ENCODE results near the gene CDCA4.

CDCA4 gene

DNA sequence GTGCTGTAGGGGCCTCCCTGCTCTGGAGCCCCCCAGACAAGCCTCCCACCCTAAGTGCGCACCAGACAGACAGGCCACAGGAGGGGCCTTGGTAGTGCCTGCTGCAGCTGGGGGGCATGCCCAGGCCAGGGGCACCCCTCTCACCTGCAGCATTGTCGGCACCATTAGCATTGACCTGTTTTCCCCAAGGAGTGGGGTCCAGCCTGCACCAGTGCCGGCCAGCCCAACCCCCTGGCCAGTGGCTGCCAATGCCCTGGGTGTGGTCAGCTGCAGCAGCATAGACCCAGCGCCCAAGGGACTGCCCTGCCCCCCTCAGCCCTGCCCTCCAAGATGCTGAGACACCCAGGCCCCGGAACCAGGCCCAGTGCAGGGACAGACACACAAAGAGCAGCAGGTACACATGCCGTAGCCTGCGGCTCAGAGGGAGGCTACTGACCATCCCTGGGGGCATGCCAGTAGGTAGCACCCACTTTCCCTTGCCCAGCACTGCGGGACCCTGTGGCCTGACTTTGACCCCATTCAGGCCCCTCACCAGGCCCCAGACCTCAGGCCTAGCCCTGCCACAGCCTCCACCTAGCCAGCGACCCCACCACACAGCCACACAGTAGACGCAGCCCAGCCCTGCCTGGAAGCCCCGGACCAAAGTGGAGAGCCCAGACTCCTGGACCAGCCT, 43.7 kb downstream of the CDCA4 start:
- TF ChIP-seq, protein P1, sequence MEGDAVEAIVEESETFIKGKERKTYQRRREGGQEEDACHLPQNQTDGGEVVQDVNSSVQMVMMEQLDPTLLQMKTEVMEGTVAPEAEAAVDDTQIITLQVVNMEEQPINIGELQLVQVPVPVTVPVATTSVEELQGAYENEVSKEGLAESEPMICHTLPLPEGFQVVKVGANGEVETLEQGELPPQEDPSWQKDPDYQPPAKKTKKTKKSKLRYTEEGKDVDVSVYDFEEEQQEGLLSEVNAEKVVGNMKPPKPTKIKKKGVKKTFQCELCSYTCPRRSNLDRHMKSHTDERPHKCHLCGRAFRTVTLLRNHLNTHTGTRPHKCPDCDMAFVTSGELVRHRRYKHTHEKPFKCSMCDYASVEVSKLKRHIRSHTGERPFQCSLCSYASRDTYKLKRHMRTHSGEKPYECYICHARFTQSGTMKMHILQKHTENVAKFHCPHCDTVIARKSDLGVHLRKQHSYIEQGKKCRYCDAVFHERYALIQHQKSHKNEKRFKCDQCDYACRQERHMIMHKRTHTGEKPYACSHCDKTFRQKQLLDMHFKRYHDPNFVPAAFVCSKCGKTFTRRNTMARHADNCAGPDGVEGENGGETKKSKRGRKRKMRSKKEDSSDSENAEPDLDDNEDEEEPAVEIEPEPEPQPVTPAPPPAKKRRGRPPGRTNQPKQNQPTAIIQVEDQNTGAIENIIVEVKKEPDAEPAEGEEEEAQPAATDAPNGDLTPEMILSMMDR (IDR thresholded peaks at IDR 0.05; ENCODE audit: low read length, missing control alignments), result no peak
- DNase-seq (ENCODE audit: low read depth), result no peak
- H3K4me3 ChIP-seq (replicated peaks; ENCODE audit: low read depth, low read length), result peak overlapping the region; percentile 51

- peak; percentile 84 for DNase-seq (ENCODE audit: low read depth)
- TF ChIP-seq, protein P1 (IDR thresholded peaks at IDR 0.05; ENCODE audit: low read length, missing control alignments), result peak; percentile 90
- H3K4me3 ChIP-seq (replicated peaks; ENCODE audit: low read depth, low read length), result no peak overlapping the region
Observed at GRCh38 chr14:104976198-104977007, 44.5 kb downstream of the CDCA4 start.

DNA sequence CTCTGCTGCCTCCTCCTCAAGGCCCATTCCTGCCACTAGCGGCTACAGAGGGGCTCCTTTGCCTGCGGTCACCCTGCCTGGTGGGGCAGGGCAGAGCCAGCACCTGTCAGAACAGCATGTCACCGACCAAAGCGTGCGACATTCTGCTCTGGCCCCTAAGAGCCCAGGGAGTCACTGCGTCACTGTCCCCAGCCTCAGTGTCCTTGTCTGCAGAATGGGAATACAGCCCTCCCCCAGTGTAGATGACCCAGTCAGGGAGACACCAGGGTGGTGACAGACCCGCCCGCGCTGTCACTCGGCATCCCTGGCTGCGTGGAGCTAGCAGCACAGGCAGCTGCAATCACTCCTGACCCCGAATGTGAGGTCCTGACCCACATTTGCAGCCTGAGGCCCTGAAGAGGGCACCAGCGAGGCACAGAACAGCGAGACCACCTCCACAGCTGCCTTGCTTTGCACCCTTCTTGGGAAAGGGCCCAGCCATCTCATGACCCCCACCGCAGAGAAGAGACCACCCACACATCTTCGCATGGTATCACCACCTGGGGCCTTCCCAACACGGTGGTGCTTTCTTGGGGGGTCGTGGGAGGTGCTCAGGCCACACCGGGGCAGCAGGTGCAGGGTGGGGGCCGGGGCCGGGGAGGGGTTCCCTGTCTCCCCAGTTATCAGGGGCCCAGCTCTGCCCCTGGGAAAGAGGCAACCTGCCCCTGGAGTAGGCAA, 45.2 kb downstream of the CDCA4 start:
- H3K4me3 ChIP-seq (replicated peaks; ENCODE audit: low read depth, low read length), result no peak overlapping the region
- TF ChIP-seq, protein P1 (IDR thresholded peaks at IDR 0.05; ENCODE audit: low read length, missing control alignments), result no peak
- DNase-seq (ENCODE audit: low read depth), result no peak

DNA sequence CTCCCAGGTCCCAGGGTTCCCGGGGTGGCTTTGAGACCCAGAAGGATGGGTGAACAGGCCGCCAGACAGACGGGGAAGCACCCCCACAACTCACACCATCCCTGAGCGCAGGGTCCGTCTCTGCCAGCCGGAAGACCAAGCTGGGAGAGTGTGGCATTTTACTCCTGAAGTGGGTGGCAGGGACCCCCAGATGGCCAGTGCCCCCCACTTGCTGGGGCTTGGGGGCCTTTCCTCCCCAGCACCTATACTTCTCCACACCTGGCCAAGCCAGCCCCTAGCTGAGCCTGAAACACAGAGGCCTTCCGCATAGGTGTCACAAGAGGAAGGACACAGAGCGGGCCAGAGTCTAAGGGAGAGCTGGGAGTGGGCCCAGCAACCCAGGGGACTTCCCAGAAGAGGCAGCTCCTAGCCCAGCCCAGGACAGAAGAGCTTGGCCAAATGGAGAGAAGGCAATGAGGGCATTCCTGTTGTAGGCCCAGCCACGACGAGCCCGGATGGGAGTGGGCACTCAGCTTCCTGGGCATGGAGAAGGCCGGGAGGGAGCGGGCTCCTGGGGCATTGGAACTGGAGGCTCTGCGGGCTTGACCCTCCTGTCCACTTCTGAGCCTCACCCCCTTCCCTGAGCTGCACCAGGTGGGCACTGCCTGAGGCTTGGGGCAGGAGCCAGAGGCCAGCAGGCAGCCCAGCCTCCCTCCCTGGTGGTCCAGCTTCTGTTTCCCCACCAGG, 46.1 kb downstream of the CDCA4 start:
- TF ChIP-seq, protein P1 (IDR thresholded peaks at IDR 0.05; ENCODE audit: low read length, missing control alignments), result no peak
- DNase-seq (ENCODE audit: low read depth), result no peak
- no peak overlapping the region for H3K4me3 ChIP-seq (replicated peaks; ENCODE audit: low read depth, low read length)

GRCh38 chr14:104974146-104974541, 46.7 kb downstream of the CDCA4 start:
- TF ChIP-seq, protein P1 (IDR thresholded peaks at IDR 0.05; ENCODE audit: low read length, missing control alignments), result no peak
- H3K4me3 ChIP-seq (replicated peaks; ENCODE audit: low read depth, low read length), result no peak overlapping the region
- DNase-seq (ENCODE audit: low read depth), result no peak

- TF ChIP-seq, protein P1 (IDR thresholded peaks at IDR 0.05; ENCODE audit: low read length, missing control alignments), result no peak
- H3K4me3 ChIP-seq (replicated peaks; ENCODE audit: low read depth, low read length), result peak overlapping the region; percentile 2
- peak; percentile 87 for DNase-seq (ENCODE audit: low read depth)
Observed at GRCh38 chr14:104973385-104974145, 47.3 kb downstream of the CDCA4 start.

All from fibroblast of pulmonary artery (primary cell).